OCI-LY1 (cell line): ENCODE measurements around the gene WFDC1.

Experiments used
- EZH2 ChIP-seq: fragments of 200-600 bp; sonication (generic), shearing (Covaris generic); IDR thresholded peaks from 2 replicates; pipeline ENCODE4 v1.8.0; 2017; ENCODE audit warnings: borderline replicate concordance, mixed run types, mild to moderate bottlenecking, antibody characterized with exemption, low read length, moderate library complexity, mixed read lengths
- TF ChIP-seq, protein P1 (sequence below): fragments of 200-600 bp; sonication (generic), shearing (Covaris generic); IDR thresholded peaks from 2 replicates; pipeline ENCODE4 v1.5.1; 2017; ENCODE audit warnings: mild to moderate bottlenecking, antibody characterized with exemption, low read length, moderate library complexity, mixed read lengths

DNA sequence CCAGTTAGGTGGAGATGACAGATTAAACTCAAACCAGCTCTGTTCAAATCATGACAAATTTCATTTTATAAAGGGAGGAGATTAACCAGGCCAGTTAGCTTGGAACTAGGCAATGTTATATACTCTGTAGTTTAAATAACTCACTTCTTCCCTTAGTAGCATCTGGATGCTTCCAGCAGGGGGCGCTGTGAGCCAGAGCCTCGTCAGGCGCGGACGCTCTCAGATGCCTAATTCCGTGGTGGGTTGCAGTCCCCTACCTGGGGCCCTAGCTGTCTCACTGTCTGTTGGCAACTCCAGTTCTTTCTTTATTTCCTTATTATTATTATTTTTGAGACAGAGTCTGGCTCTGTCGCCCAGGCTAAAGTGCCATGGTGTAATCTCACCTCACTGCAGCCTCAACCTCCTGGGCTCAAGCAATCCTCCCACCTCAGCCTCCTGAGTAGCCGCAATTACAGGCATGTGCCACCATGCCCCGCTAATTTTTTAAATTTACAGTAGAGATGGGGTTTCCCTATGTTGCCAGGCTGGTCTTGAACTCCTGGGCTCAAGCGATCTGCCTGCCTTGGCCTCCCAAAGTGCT lies 17.3 kb upstream of the WFDC1 start:
- TF ChIP-seq, protein P1, sequence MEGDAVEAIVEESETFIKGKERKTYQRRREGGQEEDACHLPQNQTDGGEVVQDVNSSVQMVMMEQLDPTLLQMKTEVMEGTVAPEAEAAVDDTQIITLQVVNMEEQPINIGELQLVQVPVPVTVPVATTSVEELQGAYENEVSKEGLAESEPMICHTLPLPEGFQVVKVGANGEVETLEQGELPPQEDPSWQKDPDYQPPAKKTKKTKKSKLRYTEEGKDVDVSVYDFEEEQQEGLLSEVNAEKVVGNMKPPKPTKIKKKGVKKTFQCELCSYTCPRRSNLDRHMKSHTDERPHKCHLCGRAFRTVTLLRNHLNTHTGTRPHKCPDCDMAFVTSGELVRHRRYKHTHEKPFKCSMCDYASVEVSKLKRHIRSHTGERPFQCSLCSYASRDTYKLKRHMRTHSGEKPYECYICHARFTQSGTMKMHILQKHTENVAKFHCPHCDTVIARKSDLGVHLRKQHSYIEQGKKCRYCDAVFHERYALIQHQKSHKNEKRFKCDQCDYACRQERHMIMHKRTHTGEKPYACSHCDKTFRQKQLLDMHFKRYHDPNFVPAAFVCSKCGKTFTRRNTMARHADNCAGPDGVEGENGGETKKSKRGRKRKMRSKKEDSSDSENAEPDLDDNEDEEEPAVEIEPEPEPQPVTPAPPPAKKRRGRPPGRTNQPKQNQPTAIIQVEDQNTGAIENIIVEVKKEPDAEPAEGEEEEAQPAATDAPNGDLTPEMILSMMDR, result peak; percentile 88
- TF ChIP-seq EZH2, result no peak
